ENCODE results near the gene CKS2. TPM values are rescaled to one million over a fixed set of nuclear protein-coding genes. Genes with fewer than 3 reads are reported as not detected.

The CKS2 gene
- total and polyA plus RNA-seq, 4 donors: 17.4 to 113 (median 37.9) TPM

DNA sequence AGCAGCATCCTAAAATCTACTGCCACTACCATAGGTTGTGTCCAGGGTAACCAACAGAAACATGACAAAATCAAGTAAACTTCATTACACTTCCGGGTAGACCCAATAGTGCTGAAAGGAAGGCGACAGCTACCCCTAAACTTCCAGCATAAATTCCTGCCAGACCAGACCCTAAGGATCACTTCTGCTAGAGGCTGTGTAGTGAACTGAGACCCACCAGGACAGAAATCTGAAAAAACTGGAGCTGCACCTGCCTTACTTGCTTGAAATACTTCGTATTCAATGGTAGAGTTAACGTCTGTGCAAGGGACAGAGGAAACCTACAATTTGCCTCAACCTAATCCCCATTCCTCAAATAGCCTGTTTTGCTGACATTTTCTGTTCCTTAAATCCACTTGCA is 6.3 kb downstream of the CKS2 start:
- Histone ChIP-seq H3K9ac (ENCODE audit: insufficient read depth in 1 of 2, low read length in 2 of 2) (peak overlapping the region in 1 of 2 donors; percentile 99), H3K4me3 (no peak overlapping the region), H3K27me3 (ENCODE audit: control insufficient read depth in 3 of 3, insufficient read depth in 3 of 3, low read length in 2 of 3) (no peaks in the 10 kb centered on the region), H3K9me3 (ENCODE audit: control insufficient read depth in 4 of 4, insufficient read depth in 3 of 4, low read length in 3 of 4) (no peaks in the 10 kb centered on the region), H3K36me3 (ENCODE audit: control insufficient read depth in 4 of 4, insufficient read depth in 4 of 4, low read length in 4 of 4) (peaks cover 0 to 9% (median under 1%) of the 10 kb centered on the region in 4 donors), H3K27ac (ENCODE audit: low read depth in 1 of 2, low read length in 1 of 2) (peak overlapping the region in 1 of 2 donors; percentile 27), H3K4me1 (ENCODE audit: control insufficient read depth in 5 of 5, insufficient read depth in 5 of 5, low read length in 5 of 5) (peaks cover 3 to 39% (median 9%) of the 10 kb centered on the region in 5 donors)
- ATAC-seq (ENCODE audit: insufficient read depth, low FRiP score): no peak
- 78 to 88% methylated on average over 4 of the region's 4 CpGs for WGBS, 2 donors
- DNase-seq: no peak
- TF ChIP-seq, protein P1, sequence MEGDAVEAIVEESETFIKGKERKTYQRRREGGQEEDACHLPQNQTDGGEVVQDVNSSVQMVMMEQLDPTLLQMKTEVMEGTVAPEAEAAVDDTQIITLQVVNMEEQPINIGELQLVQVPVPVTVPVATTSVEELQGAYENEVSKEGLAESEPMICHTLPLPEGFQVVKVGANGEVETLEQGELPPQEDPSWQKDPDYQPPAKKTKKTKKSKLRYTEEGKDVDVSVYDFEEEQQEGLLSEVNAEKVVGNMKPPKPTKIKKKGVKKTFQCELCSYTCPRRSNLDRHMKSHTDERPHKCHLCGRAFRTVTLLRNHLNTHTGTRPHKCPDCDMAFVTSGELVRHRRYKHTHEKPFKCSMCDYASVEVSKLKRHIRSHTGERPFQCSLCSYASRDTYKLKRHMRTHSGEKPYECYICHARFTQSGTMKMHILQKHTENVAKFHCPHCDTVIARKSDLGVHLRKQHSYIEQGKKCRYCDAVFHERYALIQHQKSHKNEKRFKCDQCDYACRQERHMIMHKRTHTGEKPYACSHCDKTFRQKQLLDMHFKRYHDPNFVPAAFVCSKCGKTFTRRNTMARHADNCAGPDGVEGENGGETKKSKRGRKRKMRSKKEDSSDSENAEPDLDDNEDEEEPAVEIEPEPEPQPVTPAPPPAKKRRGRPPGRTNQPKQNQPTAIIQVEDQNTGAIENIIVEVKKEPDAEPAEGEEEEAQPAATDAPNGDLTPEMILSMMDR (IDR thresholded peaks at IDR 0.05; ENCODE audit: control extremely low read depth, extremely low read depth): no peak

DNA sequence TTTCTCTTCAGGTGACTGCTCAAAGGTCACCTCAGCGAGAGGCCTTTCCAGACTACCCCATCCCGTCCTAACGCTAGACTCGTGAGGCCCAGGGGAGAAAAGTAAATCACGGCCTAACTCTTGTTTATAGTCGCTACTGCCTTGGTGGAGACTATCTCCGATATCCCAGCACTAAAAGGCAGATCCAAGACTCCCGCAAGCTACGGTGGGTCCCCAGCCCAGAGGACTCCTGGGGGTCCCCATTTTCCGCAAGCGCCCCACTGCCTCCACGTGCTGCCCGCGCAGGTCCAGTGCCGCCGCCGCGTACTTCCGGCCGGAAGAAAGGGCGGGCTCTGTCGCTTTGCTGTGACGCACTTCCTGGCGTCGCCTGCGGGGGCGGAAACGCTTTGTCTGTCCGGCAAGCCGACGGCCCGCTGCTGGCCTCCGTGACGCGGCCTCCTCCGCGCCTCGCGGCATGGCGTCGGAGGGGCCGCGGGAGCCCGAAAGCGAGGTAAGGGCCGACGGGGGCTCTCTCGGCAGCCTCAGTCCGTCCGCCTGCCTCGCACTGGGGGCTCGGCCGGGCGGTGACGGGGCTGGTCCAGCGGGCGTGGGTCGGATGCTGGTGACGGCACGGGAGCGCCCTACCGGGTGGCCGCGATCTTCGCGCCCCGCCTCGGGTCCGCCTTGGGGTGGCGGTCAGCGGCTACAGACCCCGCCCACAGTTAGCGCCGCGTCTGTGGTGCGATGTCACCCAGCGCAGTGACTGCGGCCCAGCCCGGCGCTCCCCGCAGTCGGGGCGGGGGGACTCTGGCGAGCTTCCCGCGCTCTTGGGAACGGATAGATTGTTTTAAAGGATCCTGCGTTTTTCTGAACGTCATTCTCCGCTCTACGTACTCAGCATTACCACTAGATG is 7.4 kb downstream of the CKS2 start, which contains the start of gene SECISBP2:
Gene SECISBP2, plus strand, starts transcription at position 378 of the 892 bp plus-strand sequence. Its CDS starts 77 bp downstream, at position 455.
- peaks cover 4 to 29% (median 7%) of the 10 kb centered on the region in 5 donors for H3K4me1 ChIP-seq (ENCODE audit: control insufficient read depth in 5 of 5, insufficient read depth in 5 of 5, low read length in 5 of 5)
- WGBS, 2 donors: 0% methylated on average over 89 to 91 of the region's 91 CpGs
- H3K27me3 ChIP-seq (ENCODE audit: control insufficient read depth in 3 of 3, insufficient read depth in 3 of 3, low read length in 2 of 3): no peaks in the 10 kb centered on the region
- peaks cover 0 to 9% (median under 1%) of the 10 kb centered on the region in 4 donors for H3K36me3 ChIP-seq (ENCODE audit: control insufficient read depth in 4 of 4, insufficient read depth in 4 of 4, low read length in 4 of 4)
- H3K9ac ChIP-seq (ENCODE audit: insufficient read depth in 1 of 2, low read length in 2 of 2): peak within 1 kb of the TSS; percentile 89 to 99
- peak within 1 kb of the TSS; percentile 89 for H3K4me3 ChIP-seq
- peak; percentile 99 for DNase-seq
- peak within 1 kb of the TSS; percentile 100 for H3K27ac ChIP-seq (ENCODE audit: low read depth in 1 of 2, low read length in 1 of 2)
- H3K9me3 ChIP-seq (ENCODE audit: control insufficient read depth in 4 of 4, insufficient read depth in 3 of 4, low read length in 3 of 4): no peaks in the 10 kb centered on the region
- TF ChIP-seq, protein P1 (IDR thresholded peaks at IDR 0.05; ENCODE audit: control extremely low read depth, extremely low read depth): peak; percentile 47
- ATAC-seq (ENCODE audit: insufficient read depth, low FRiP score): peak; percentile 99

DNA sequence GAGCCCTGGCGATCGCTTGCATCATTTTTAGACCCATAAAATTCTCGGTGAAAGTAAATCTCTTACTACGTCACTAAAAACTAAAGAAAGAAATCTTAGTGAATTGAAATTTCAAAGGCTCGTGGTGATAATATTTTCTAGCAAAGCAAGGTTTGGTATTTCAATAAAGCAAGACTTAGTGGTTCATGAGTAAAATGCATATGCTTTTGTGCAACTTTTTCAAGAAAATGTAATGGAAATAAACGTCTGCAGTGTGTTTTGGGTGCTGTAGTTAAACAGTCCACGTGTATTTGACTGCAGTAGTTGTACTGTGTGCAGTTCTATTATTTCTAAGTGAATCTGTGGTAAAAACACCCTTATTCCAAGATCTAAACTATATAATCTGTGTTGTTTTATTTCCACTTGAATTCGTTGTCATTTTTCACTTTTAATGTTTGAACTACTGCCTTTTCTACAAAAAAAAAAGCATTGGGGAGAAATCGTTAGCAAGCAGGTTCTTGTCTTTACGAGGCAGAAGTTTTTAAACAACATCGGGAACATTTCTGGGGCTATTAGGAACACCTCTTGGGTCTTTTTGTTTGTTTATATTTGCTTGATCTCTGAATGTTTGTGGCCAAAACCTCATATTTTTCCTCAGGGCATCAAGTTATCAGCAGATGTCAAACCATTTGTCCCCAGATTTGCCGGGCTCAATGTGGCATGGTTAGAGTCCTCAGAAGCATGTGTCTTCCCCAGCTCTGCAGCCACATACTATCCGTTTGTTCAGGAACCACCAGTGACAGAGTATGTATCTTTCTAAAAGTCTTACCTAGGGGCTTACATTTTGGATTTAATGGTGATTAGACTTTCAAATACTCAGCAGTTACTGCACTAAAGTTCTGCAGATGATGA is 8.3 kb downstream of the CKS2 start:
- H3K4me3 ChIP-seq: peak overlapping the region; percentile 89
- H3K27ac ChIP-seq (ENCODE audit: low read depth in 1 of 2, low read length in 1 of 2): peak overlapping the region; percentile 100
- H3K9ac ChIP-seq (ENCODE audit: insufficient read depth in 1 of 2, low read length in 2 of 2): peak overlapping the region; percentile 89 to 95
- ATAC-seq (ENCODE audit: insufficient read depth, low FRiP score) (no peak), DNase-seq (peak in 1 of 3 donors; percentile 34)
- H3K9me3 ChIP-seq (ENCODE audit: control insufficient read depth in 4 of 4, insufficient read depth in 3 of 4, low read length in 3 of 4): no peaks in the 10 kb centered on the region
- peaks cover 0 to 20% (median 9%) of the 10 kb centered on the region in 5 donors for H3K4me1 ChIP-seq (ENCODE audit: control insufficient read depth in 5 of 5, insufficient read depth in 5 of 5, low read length in 5 of 5)
- 3 to 5% methylated on average over 13 of the region's 13 CpGs for WGBS, 2 donors
- peaks cover 0 to 9% (median under 1%) of the 10 kb centered on the region in 4 donors for H3K36me3 ChIP-seq (ENCODE audit: control insufficient read depth in 4 of 4, insufficient read depth in 4 of 4, low read length in 4 of 4)
- TF ChIP-seq, protein P1 (IDR thresholded peaks at IDR 0.05; ENCODE audit: control extremely low read depth, extremely low read depth): no peak
- H3K27me3 ChIP-seq (ENCODE audit: control insufficient read depth in 3 of 3, insufficient read depth in 3 of 3, low read length in 2 of 3): no peaks in the 10 kb centered on the region
